GM20000 (cell line): ENCODE data around the gene MMP11.

Experiments
- DNase-seq: peaks from one replicate; pipeline ENCODE4 v3.0.0; 2012; ENCODE audit warnings: low spot score
- TF ChIP-seq, protein P1 (sequence below): IDR thresholded peaks from 2 replicates; pipeline ENCODE4 v1.5.1; 2012; ENCODE audit warnings: mild to moderate bottlenecking, control low read depth; ENCODE audit errors: extremely low read depth, missing control alignments

Gene MMP11

GRCh38 chr22:23745791-23746190 is 26.9 kb upstream of the MMP11 start:
- TF ChIP-seq, protein P1, sequence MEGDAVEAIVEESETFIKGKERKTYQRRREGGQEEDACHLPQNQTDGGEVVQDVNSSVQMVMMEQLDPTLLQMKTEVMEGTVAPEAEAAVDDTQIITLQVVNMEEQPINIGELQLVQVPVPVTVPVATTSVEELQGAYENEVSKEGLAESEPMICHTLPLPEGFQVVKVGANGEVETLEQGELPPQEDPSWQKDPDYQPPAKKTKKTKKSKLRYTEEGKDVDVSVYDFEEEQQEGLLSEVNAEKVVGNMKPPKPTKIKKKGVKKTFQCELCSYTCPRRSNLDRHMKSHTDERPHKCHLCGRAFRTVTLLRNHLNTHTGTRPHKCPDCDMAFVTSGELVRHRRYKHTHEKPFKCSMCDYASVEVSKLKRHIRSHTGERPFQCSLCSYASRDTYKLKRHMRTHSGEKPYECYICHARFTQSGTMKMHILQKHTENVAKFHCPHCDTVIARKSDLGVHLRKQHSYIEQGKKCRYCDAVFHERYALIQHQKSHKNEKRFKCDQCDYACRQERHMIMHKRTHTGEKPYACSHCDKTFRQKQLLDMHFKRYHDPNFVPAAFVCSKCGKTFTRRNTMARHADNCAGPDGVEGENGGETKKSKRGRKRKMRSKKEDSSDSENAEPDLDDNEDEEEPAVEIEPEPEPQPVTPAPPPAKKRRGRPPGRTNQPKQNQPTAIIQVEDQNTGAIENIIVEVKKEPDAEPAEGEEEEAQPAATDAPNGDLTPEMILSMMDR: no peak
- no peak for DNase-seq

DNA sequence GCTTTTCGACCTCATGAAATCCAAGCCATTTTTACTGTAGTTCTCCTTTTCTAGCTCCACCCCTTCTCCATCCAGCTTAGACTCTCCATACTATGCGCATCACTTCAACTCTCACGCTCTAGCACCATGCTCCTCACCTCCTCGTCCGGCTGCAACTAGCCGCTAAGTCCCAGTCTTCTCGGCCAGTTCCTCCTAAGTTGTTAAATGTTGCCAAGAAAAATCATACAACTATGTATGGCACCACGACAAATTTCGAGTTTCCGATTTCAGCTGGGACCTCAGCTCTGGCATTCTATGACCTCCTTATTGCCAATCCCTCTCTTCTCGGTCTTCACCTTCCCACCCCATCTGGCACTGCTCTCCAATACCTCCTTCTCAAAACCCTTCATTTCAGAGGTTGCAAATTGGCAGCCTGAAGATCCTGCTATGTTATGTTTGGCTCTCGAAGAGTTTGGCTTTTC is 22.8 kb upstream of the MMP11 start:
- DNase-seq: peak; percentile 5
- TF ChIP-seq, protein P1: no peak

DNA sequence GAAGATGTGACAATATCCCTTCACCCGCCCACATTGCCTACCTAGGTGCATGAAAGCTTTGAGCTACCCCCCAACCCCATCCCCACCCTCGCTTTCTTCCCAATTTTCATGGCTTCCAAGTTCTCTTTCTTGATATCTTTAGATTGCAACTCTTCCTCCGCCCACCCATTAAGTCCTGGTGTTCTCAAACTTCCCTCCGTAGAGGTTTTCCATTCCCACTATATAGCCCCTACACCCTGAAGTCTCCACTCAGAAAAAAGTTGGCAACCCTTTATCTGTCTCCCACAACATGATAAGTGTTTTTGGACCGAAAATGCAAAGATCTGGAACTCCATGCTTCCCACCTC is 22.3 kb upstream of the MMP11 start:
- TF ChIP-seq, protein P1: no peak
- no peak for DNase-seq

- TF ChIP-seq, protein P1: no peak
- DNase-seq: peak; percentile 96
These were observed 21.8 kb upstream of the MMP11 start, which contains the start of gene ZNF70 for GRCh38 chr22:23750714-23751440. Gene ZNF70 (minus strand): TSS chr22:23751112. CDS start chr22:23745140, 5,972 bp downstream.

GRCh38 chr22:23751441-23751996 is 21.1 kb upstream of the MMP11 start:
- TF ChIP-seq, protein P1: no peak
- DNase-seq: no peak

DNA sequence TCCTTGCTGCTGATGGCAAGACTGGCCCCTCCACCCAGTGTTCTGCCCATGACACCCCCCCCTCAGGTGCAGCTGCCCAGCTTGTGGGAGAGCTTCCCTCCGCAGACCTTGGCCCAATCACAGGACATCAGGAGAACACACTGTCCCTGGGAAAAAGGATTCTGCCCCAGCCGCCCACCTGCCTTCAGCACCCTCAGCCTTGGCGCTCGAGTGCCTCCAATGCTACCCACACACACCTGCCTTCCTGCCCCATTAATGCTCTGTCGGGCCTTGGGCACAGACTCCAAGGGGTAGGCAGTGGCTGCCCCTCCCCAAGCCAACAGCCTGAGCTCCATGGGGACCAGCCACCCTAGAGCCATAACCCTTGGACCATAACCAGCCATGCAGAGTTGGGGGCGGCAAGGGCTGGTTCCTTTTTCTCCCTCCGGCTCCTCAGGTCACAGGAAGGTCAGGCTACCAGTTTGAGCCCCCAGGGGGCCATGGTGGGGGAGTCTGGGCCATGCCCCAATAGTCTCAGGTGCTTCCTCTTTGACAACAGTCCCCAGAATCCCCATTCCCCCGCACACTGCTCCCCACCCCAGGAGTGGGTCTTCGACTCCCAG is 20.5 kb upstream of the MMP11 start:
- peak; percentile 77 for DNase-seq
- TF ChIP-seq, protein P1: no peak

DNA sequence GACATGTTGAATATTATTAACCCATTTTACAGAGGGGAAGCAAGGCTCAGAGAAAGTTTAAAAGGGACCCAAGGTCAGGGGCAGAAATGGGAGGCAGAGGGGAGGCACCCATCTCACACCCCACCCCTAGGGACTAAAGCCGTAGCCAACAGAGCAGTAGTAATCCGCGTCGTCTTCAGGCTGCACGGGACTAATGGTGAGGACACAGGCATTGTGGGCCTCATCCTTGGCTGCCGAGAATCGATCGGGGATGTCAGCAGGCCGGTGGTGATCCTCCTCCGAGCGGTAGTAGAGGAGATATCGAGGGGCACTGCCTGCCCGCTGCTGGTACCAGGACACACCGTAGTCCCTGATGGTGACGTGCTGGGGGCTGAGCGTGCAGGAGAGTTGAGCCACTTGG is 19.9 kb upstream of the MMP11 start:
- TF ChIP-seq, protein P1: no peak
- DNase-seq: peak; percentile 50
